ENCODE measurements around the gene AVPR2. TPM values are rescaled to one million over a fixed set of nuclear protein-coding genes. Genes with fewer than 3 reads are reported as not detected.

The AVPR2 gene
- total RNA-seq, 1 donor from 2014 or later, result not detected

GRCh38 chrX:153882557-153882956, 21.9 kb upstream of the AVPR2 start:
- Histone ChIP-seq H3K27me3 (peaks cover 41% of the 10 kb centered on the region), H4K20me1 (ENCODE audit: low read depth) (no peaks in the 10 kb centered on the region), H3K79me2 (ENCODE audit: low read depth) (no peaks in the 10 kb centered on the region), H2AFZ (replicated peaks) (no peak overlapping the region), H3F3A (ENCODE audit: low read depth) (peaks cover 11% of the 10 kb centered on the region), H3K4me2 (no peak overlapping the region), H3K9me3 (ENCODE audit: low read depth) (no peaks in the 10 kb centered on the region), H3K36me3 (no peaks in the 10 kb centered on the region), H3K4me3 (no peak overlapping the region), H3K9ac (no peak overlapping the region), H3K27ac (no peak overlapping the region), H3K4me1 (peaks cover 17% of the 10 kb centered on the region)
- H3K36me3 Mint-ChIP-seq, result peaks cover 2% of the 10 kb centered on the region
- peak overlapping the region; percentile 63 for H3K4me3 Mint-ChIP-seq
- DNase-seq (ENCODE audit: low spot score), result no peak
- peaks cover 23% of the 10 kb centered on the region for H3K9me3 Mint-ChIP-seq
- peaks cover 40% of the 10 kb centered on the region for H3K4me1 Mint-ChIP-seq
- H3K27ac Mint-ChIP-seq, result no peak overlapping the region
- TF ChIP-seq EZH2phosphoT487 (IDR thresholded peaks at IDR 0.05) (no peak), EZH2 (IDR thresholded peaks at IDR 0.05) (no peak)
- TF ChIP-seq, protein P1, sequence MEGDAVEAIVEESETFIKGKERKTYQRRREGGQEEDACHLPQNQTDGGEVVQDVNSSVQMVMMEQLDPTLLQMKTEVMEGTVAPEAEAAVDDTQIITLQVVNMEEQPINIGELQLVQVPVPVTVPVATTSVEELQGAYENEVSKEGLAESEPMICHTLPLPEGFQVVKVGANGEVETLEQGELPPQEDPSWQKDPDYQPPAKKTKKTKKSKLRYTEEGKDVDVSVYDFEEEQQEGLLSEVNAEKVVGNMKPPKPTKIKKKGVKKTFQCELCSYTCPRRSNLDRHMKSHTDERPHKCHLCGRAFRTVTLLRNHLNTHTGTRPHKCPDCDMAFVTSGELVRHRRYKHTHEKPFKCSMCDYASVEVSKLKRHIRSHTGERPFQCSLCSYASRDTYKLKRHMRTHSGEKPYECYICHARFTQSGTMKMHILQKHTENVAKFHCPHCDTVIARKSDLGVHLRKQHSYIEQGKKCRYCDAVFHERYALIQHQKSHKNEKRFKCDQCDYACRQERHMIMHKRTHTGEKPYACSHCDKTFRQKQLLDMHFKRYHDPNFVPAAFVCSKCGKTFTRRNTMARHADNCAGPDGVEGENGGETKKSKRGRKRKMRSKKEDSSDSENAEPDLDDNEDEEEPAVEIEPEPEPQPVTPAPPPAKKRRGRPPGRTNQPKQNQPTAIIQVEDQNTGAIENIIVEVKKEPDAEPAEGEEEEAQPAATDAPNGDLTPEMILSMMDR (IDR thresholded peaks at IDR 0.05), result no peak
- peaks cover 22% of the 10 kb centered on the region for H3K27me3 Mint-ChIP-seq (ENCODE audit: insufficient read depth, low read depth)

DNA sequence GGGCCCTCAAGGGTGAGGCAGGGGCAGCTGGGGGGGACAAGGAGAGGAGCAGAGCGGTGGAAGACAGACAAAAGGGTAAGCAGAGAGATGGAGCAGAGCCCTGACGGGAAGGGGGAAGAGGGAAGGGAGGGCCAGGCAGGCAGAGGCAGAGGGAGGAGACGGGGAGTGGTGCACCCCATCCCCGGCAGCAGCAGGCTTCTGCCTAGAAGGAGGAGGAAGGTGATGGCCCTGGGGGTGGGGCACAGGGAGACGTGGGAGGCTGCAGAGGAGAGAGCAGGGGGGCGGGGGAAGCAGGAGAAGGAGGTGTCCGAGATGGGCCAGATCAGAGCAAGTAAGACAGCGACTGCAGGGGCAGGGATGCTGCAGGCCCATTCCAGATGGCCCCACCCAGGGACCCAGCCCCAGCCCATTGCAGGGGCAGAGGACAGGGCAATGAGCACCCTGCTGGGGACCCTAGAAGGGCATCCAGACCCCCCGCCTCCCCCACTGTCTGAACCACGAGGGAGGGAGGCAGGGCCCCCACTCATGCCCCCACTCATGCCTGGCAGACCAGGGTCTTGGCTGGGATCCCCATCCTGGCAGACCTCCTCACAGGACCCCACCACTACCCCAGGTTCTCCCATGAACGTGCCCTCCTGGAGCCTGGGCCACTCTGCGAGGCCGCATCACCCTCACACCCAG, 21.2 kb upstream of the AVPR2 start:
- no peak overlapping the region for H2AFZ ChIP-seq (replicated peaks)
- DNase-seq (ENCODE audit: low spot score), result no peak
- peaks cover 23% of the 10 kb centered on the region for H3K9me3 Mint-ChIP-seq
- TF ChIP-seq EZH2phosphoT487 (IDR thresholded peaks at IDR 0.05), result no peak
- no peak for TF ChIP-seq EZH2 (IDR thresholded peaks at IDR 0.05)
- TF ChIP-seq, protein P1 (IDR thresholded peaks at IDR 0.05), result no peak
- H3K36me3 Mint-ChIP-seq, result peaks cover 2% of the 10 kb centered on the region
- H3K4me3 Mint-ChIP-seq, result no peak overlapping the region
- H3K27me3 Mint-ChIP-seq (ENCODE audit: insufficient read depth, low read depth), result peaks cover 22% of the 10 kb centered on the region
- H3K9me3 ChIP-seq (ENCODE audit: low read depth), result no peaks in the 10 kb centered on the region
- H3K9ac ChIP-seq, result no peak overlapping the region
- H3K36me3 ChIP-seq, result no peaks in the 10 kb centered on the region
- peaks cover 11% of the 10 kb centered on the region for H3F3A ChIP-seq (ENCODE audit: low read depth)
- no peaks in the 10 kb centered on the region for H4K20me1 ChIP-seq (ENCODE audit: low read depth)
- no peak overlapping the region for H3K4me3 ChIP-seq
- no peak overlapping the region for H3K4me2 ChIP-seq
- H3K27ac Mint-ChIP-seq, result no peak overlapping the region
- no peaks in the 10 kb centered on the region for H3K79me2 ChIP-seq (ENCODE audit: low read depth)
- peaks cover 36% of the 10 kb centered on the region for H3K4me1 Mint-ChIP-seq
- H3K27ac ChIP-seq, result no peak overlapping the region
- peaks cover 48% of the 10 kb centered on the region for H3K27me3 ChIP-seq
- H3K4me1 ChIP-seq, result peaks cover 17% of the 10 kb centered on the region

DNA sequence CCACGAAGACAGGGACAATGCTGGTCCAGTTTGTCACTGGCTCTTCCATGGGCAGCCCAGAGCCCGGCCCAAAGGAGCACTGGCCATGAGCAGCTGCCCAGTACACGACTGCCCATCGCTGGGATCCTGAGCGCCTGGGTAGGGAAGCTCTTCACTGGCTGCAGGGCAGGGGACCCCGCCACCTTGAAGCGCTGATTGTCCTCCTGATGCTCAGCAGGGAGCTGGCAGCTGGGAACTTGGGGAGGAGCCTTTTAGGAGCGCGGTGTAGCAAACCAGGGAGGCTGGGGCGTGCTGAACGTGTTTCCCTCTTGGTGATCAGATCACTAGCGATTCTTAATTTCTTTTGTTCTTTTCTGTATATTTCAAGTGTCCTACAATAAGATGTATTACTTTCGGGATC, 20.3 kb upstream of the AVPR2 start:
- Mint-ChIP-seq H3K27me3 (ENCODE audit: insufficient read depth, low read depth) (peaks cover 23% of the 10 kb centered on the region), H3K36me3 (peaks cover 2% of the 10 kb centered on the region), H3K9me3 (peaks cover 26% of the 10 kb centered on the region), H3K4me3 (peak overlapping the region; percentile 40), H3K27ac (no peak overlapping the region), H3K4me1 (peaks cover 28% of the 10 kb centered on the region)
- Histone ChIP-seq H3K9me3 (ENCODE audit: low read depth) (no peaks in the 10 kb centered on the region), H3K4me2 (no peak overlapping the region), H3F3A (ENCODE audit: low read depth) (peaks cover 5% of the 10 kb centered on the region), H4K20me1 (ENCODE audit: low read depth) (no peaks in the 10 kb centered on the region), H3K79me2 (ENCODE audit: low read depth) (no peaks in the 10 kb centered on the region), H3K36me3 (no peaks in the 10 kb centered on the region), H3K27me3 (peaks cover 53% of the 10 kb centered on the region), H3K27ac (no peak overlapping the region), H2AFZ (replicated peaks) (no peak overlapping the region), H3K4me3 (no peak overlapping the region), H3K4me1 (peaks cover 10% of the 10 kb centered on the region), H3K9ac (no peak overlapping the region)
- no peak for DNase-seq (ENCODE audit: low spot score)
- no peak for TF ChIP-seq EZH2 (IDR thresholded peaks at IDR 0.05)

DNA sequence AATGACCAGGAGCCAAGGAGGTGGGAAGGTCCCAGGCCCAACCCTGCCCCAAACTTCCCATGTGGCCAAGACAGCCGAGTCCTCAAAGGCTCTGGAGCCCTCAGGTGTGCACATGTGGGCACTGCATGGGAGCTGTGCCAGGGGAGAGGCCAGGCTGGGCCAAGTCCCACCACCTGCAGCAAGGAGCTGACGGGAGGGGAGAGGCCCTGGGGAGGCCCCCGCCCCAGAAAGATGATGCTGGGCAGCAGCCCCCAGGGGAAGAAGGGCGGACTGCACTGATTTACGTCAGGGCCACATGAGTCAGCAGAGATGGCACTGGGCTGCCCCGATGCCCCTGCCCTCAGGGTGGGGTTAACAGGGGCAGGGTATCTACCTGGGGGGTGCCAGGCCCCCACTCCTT, 19.9 kb upstream of the AVPR2 start:
- Histone ChIP-seq H3K79me2 (ENCODE audit: low read depth) (no peaks in the 10 kb centered on the region), H4K20me1 (ENCODE audit: low read depth) (no peaks in the 10 kb centered on the region), H3K9me3 (ENCODE audit: low read depth) (no peaks in the 10 kb centered on the region), H3K4me1 (peaks cover 10% of the 10 kb centered on the region), H3K9ac (no peak overlapping the region), H3K36me3 (no peaks in the 10 kb centered on the region), H2AFZ (replicated peaks) (no peak overlapping the region), H3K27me3 (peaks cover 53% of the 10 kb centered on the region), H3F3A (ENCODE audit: low read depth) (peaks cover under 1% of the 10 kb centered on the region), H3K4me3 (no peak overlapping the region), H3K4me2 (peak overlapping the region; percentile 72), H3K27ac (no peak overlapping the region)
- peaks cover 24% of the 10 kb centered on the region for H3K4me1 Mint-ChIP-seq
- peaks cover 2% of the 10 kb centered on the region for H3K36me3 Mint-ChIP-seq
- peaks cover 27% of the 10 kb centered on the region for H3K9me3 Mint-ChIP-seq
- H3K4me3 Mint-ChIP-seq, result peak overlapping the region; percentile 40
- TF ChIP-seq, protein P1 (IDR thresholded peaks at IDR 0.05), result peak; percentile 31
- TF ChIP-seq EZH2 (IDR thresholded peaks at IDR 0.05), result no peak
- DNase-seq (ENCODE audit: low spot score), result no peak
- no peak overlapping the region for H3K27ac Mint-ChIP-seq
- peaks cover 22% of the 10 kb centered on the region for H3K27me3 Mint-ChIP-seq (ENCODE audit: insufficient read depth, low read depth)

Data from neural progenitor cell (in vitro differentiated cells).